ENCODE measurements around the gene MXD3. TPM values are rescaled to one million over a fixed set of nuclear protein-coding genes. Genes with fewer than 3 reads are reported as not detected.

Gene MXD3
- total and polyA plus RNA-seq, 2 of the 4 experiments (the other 2 are of a cell fraction): 7.3 to 12.9 TPM

GRCh38 chr5:177336112-177336511, 24.4 kb upstream of the MXD3 start:
- Histone ChIP-seq H3K27me3 (ENCODE audit: control insufficient read depth, insufficient read depth, low read length) (no peaks in the 10 kb centered on the region), H4K8ac (ENCODE audit: low read depth in 2 of 2, low read length in 2 of 2) (no peak overlapping the region), H3K14ac (replicated peaks; ENCODE audit: low read depth, low read length) (no peak overlapping the region), H3K23ac (ENCODE audit: low read depth, low read length) (no peak overlapping the region), H3K9ac (ENCODE audit: low read depth, low read length) (no peak overlapping the region), H3K4me1 (ENCODE audit: control insufficient read depth, insufficient read depth, low read length) (no peaks in the 10 kb centered on the region), H2BK20ac (ENCODE audit: low read depth, low read length) (no peak overlapping the region), H2BK5ac (ENCODE audit: low read depth, low read length, poor library complexity, severe bottlenecking) (no peak overlapping the region), H3K4ac (ENCODE audit: low read depth, low read length) (no peak overlapping the region), H2BK15ac (ENCODE audit: low read depth, low read length) (no peak overlapping the region), H2AFZ (replicated peaks; ENCODE audit: low read length, poor library complexity) (no peak overlapping the region), H3K56ac (ENCODE audit: extremely low read depth, insufficient read depth, low read length) (no peak overlapping the region), H3K27ac (ENCODE audit: insufficient read depth, low read length) (no peak overlapping the region), H2AK9ac (replicated peaks; ENCODE audit: low read depth, low read length, poor library complexity) (no peak overlapping the region), H3K36me3 (ENCODE audit: control insufficient read depth, insufficient read depth, low read length) (peaks cover 75% of the 10 kb centered on the region), H3K4me3 (ENCODE audit: insufficient read depth, low read depth, low read length) (no peak overlapping the region), H2BK120ac (ENCODE audit: low read depth, low read length) (no peak overlapping the region), H4K20me1 (ENCODE audit: insufficient read depth, low read length) (peaks cover 13% of the 10 kb centered on the region), H3K79me1 (ENCODE audit: low read depth in 1 of 2, low read length in 2 of 2) (peaks cover 7 to 20% of the 10 kb centered on the region in 2 experiments), H3K9me3 (ENCODE audit: control insufficient read depth, insufficient read depth, low read length) (no peaks in the 10 kb centered on the region), H3K9me1 (ENCODE audit: insufficient read depth, low read length) (0 out of 2 replicates have a peak, but pooled peaks cover 4% of the 10 kb centered on the region), H3K18ac (ENCODE audit: low read depth, low read length) (no peak overlapping the region), H4K91ac (ENCODE audit: insufficient read depth, low read depth, low read length) (no peak overlapping the region), H3K4me2 (ENCODE audit: low read depth, low read length) (no peak overlapping the region), H4K5ac (ENCODE audit: low read depth, low read length) (no peak overlapping the region), H2AK5ac (ENCODE audit: low read depth, low read length) (no peak overlapping the region)
- ChIA-PET CTCF (interaction anchor here (0.8 kb wide), 1 partner anchor 27 kb away, joined by 3 read pairs; no protein-coding TSS in a partner anchor), POLR2A (ENCODE audit: unreplicated experiment) (no interaction called here)
- BruUV-seq (replicated peaks): no TSS peak
- intact Hi-C loops (cut with micrococcal nuclease) (no loop called here), in situ Hi-C loops (cut with MboI; ENCODE audit: low sequenced_read_pairs) (no loop called here), dilution Hi-C loops (cut with HindIII; ENCODE audit: low sequenced_read_pairs, unreplicated experiment) (no loop called here)
- TF ChIP-seq CTCF (conservative IDR thresholded peaks at IDR 0.05; ENCODE audit: low read depth, low read length): peak; percentile 43
- peak; percentile 24; the same call in 1 of the 2 replicates for TF ChIP-seq RAD21 (IDR thresholded peaks at IDR 0.05; ENCODE audit: low read length)
- peak; percentile 37; the same call in 1 of the 2 replicates for TF ChIP-seq SMC3 (IDR thresholded peaks at IDR 0.05; ENCODE audit: low read depth, low read length)
- no peak for TF ChIP-seq CHD1 (IDR thresholded peaks at IDR 0.05; ENCODE audit: low read depth, low read length)
- 75% methylated on average over 6 of the region's 12 CpGs; no CpG with 5 or more reads in 1 of the 2 experiments for WGBS, 2 experiments (ENCODE audit: extremely low coverage in 2 of 2, insufficient read length in 1 of 2)
- peak; percentile 56 for ATAC-seq (ENCODE audit: low read depth)
- DNase-seq: no peak
